HG03097 (cell line): ENCODE measurements around the gene URI1.

ENCODE experiments used
- ATAC-seq: cut with Tn5 transposase; IDR thresholded peaks from one replicate; pipeline ENCODE4 v1.9.1; 2021; ENCODE audit not compliant: unreplicated experiment, low FRiP score

URI1 gene

DNA sequence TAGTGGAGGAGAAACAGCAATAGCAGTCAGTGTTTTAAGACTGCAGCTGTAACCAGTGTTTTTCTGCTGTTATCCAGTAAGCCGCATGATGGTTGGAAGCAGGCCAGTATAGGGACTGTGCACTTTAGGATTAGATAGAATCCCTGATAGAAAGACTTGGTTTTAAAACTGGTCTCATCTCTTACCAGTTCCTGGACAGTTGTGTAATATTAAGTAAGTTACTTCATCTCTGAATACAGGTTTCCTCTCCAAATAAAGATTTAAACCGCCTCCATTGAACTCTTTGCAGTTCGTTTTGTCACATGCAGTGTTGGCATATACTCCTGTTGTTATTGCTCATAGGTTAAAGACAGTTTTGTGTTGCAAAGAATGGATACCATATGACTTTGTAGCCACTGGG lies 25.6 kb downstream of the URI1 start:
- no peak for ATAC-seq

DNA sequence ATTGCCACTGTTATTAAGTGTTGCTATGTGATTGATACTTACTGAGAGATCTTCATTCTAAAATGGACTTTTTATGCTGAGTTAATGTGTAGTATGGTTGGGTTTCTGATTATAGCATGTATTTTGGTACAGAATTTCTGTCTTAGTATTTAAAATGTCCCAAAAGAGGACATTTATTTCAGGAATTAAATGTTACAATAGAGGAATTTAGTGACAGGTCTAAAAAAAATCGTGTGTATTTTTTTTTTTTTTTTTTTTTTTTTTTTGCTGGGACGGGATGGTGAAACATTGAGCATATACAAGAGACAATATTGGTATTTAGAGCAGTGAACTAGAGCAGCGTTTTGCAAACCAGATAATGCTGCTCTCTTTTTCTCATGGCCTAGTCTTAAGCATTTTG lies 27.9 kb downstream of the URI1 start:
- no peak for ATAC-seq

GRCh38 chr19:29971002-29971401 lies 29.0 kb downstream of the URI1 start:
- ATAC-seq: no peak

DNA sequence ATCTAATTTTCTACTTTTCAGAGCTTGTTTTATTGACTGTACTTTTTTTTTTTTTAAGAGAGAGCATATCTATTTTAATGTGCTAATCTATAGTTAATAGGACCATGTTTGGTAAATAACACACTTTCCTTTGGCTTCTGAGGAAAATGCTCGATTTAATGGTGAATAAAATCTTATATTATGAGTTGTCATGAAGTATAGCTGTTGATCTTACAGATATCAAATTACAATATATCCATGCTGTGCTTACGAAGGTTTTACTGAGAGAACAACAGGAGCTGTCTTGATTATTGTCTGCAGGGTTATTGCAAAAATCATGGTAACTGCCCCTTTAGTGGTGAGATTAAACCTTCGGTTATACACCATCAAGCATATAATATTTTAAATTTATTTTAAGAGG lies 29.6 kb downstream of the URI1 start:
- ATAC-seq: no peak

GRCh38 chr19:29974701-29975100 lies 32.7 kb downstream of the URI1 start:
- ATAC-seq: no peak

DNA sequence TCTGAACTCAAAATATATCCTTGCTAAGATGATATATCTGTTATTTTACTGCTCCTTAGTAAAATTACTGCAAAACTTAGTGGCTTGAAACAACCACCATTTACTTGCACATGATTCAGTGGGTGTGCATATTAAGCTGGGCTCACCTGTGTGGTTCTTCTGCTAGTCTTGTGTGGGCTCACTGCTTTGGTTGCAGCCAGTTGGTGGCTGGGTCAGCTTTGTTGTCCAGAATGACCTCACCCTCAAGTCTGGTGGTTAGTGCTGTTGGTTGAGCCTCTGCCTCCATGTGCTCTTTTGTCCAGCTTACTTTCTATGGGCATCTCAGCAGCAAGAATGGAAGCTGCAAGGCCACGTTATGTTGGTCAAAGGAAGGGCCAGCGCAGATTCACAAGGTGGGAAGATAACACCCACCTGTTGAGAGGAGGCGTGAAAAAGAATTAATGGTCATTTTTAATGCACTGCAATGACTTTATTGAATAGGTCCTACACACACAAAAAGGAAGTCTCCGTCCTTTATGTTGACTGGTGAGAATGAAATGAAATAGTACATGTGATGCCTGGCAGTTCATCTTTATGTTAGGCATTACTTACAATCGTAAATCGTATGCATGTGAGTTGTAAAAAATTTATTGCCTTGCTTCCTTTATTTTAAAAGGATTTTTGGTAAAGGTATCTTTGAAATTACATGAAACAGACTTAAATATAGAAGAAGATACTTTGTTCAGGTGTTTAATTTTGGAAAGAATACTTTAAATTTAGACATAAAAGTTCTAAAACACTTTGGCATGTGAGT lies 34.3 kb downstream of the URI1 start:
- no peak for ATAC-seq

DNA sequence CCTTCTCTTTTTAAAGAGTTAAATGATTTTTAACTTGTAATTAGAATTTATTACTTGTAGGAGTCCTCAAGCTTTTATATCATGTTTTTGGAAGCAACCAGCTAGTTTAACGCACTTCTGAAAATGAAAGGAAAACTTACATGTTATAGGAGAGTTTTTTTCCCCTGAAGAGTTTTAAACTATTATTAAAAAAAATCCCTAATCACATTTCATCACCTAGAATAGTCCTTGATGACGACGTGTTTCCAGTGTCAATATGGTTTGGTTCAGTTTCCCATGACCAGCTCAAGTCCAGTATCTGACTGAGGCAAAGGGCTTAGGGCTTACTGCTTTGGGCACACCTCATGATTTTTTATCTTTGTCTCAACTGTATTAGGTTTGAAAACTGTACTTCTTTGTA lies 36.0 kb downstream of the URI1 start:
- no peak for ATAC-seq

DNA sequence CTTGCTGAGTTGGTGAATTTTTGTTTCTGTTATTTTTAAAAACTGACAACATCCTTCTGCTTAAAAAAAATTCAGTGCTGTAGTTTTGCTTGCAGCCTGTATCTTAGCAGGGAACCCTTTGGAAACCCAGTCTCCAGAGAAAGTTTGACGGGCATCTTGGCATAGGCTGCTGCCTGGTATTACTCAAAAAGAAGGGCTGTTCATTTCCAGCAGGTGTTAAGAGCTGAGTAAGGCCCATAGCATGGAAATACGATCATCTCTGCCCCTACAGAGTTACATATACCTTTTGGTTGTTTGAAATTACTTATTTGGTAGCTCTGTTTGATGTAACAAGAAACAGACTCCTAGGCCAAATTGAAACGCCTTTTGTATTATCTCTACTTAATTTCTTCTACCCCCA lies 41.5 kb downstream of the URI1 start:
- no peak for ATAC-seq

DNA sequence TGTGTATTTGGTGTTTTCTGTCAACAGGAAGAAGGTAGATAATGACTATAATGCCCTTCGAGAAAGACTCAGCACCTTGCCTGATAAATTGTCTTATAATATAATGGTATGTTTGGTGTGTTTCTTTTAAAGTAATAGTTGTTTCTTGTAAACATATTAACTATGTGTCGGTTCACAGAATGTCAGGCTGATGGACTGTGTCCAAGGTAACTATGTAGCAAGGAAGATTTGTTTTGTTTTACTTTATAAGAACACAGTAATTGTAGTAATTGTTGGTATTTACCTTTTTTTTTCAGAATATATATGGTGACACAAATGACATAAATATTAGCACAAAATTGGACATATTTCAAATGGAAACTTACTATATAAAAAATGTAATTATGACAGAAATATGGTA lies 43.2 kb downstream of the URI1 start:
- ATAC-seq: no peak

GRCh38 chr19:29988351-29988750 lies 46.3 kb downstream of the URI1 start:
- ATAC-seq: no peak

GRCh38 chr19:29992233-29992867 lies 50.3 kb downstream of the URI1 start:
- no peak for ATAC-seq

DNA sequence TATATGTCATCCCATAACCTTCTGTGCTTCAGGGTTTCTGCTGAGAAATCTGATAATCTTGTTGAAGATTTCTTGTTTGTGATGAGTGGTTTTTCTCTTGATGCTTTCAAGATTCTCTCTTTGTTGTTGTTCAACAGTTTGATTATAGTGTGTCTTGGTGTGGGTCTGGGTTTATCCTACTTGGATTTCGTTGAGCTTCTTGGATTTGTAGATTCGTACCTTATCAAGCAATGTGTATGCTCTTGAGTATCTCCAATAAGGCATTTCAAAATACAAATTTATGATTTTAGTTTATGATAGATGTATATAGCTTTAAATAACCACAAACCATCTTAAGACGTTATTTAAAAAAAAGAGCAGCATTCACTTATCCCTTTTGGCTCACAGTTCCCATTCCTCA lies 57.5 kb downstream of the URI1 start:
- ATAC-seq: no peak

DNA sequence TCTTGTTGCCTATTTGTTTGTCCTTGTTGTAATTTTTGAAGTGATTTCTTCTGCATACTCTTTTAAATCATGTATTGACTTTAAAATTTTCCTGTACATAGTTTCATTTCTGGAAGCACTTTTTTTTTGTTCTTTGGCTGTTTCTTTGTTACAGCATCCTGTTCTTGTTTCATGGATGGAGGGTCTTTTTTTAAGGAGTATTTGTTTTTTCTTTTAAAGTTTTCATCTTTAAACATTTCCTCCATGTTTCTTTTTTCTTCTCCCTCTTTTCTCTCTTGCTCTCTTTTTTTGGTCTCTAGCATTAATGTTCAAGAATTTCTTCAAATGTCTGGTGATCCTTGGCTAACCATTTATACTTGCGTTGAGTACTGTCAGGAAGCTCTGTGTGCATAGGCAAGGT lies 58.8 kb downstream of the URI1 start:
- no peak for ATAC-seq

GRCh38 chr19:30001301-30001700 lies 59.3 kb downstream of the URI1 start:
- no peak for ATAC-seq

GRCh38 chr19:30001791-30002190 lies 59.8 kb downstream of the URI1 start:
- no peak for ATAC-seq

GRCh38 chr19:30003866-30004265 lies 61.8 kb downstream of the URI1 start:
- ATAC-seq: no peak

GRCh38 chr19:30004403-30004802 lies 62.4 kb downstream of the URI1 start:
- ATAC-seq: no peak

DNA sequence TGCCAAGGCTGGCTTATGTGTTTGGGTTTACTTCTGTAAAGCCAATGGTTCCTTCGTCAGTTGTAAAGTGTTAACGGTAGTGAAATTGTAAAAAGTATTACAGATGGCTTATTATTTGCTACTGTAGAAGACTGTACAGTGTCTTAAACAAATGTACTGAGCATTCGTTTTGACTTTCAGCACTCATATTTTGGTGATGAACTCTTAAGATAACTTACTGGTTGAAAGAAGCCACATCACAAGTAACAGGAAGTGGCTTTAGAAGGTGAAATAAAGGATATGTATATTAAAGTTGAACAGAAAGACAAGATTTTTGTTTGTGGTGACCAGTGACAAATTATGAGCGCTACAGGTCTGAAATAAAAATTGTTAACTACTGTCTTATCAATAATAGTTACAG lies 64.2 kb downstream of the URI1 start:
- no peak for ATAC-seq

GRCh38 chr19:30008169-30008568 lies 66.1 kb downstream of the URI1 start:
- no peak for ATAC-seq

- ATAC-seq: no peak
Measured at GRCh38 chr19:30009013-30009412, 67.0 kb downstream of the URI1 start.

GRCh38 chr19:30011051-30011578 lies 69.1 kb downstream of the URI1 start:
- ATAC-seq: no peak

DNA sequence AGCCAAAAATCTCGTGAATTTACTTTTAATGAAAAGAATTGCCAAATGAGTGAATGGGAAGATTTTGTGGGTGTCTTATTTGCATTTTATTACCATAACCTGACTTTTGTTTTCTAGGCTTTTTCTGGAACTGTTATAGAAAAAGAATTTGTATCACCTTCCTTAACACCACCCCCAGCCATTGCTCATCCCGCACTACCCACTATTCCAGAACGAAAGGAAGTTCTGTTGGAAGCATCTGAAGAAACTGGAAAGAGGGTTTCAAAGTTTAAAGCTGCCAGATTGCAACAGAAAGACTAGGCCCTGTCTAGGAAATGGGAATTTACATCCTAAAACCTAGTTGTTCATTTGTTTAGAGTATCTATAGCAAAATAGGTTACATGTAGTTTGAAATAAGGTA lies 72.7 kb downstream of the URI1 start:
- no peak for ATAC-seq
